Activated CD8-positive, alpha-beta T cell treated with anti-CD3 and anti-CD28 coated beads for 36 hours (primary cell): ENCODE results near the gene ABLIM1. TPM values are rescaled to one million over a fixed set of nuclear protein-coding genes. Genes with fewer than 3 reads are reported as not detected.

Experiments
- ATAC-seq: fragments of 200-7000 bp; cut with Tn5 transposase; one replicate; pipeline ENCODE4 v1.10.0; 2021; ENCODE audit warnings: mild to moderate bottlenecking, moderate library complexity
- CTCF ChIA-PET: fragments of 350-600 bp; sonication (Branson Sonifier 250); formaldehyde crosslinking; loops from one replicate; lab custom pipeline; 2021; ENCODE audit warnings: antibody characterized with exemption; lab: Charles Lee
- POLR2A ChIA-PET: fragments of 350-600 bp; sonication (Branson Sonifier 250); formaldehyde crosslinking; loops from one replicate; lab custom pipeline; 2021; ENCODE audit warnings: antibody characterized with exemption; lab: Charles Lee
- DNase-seq: peaks from one replicate; pipeline ENCODE4 v3.0.0-alpha.2; 2020
- H3K27ac Mint-ChIP-seq: one replicate; pipeline ENCODE4 v1.8.0; 2021; ENCODE audit warnings: mild to moderate bottlenecking, mixed read lengths
- H3K27me3 Mint-ChIP-seq: one replicate; pipeline ENCODE4 v1.8.0; 2021; ENCODE audit warnings: mixed read lengths
- H3K36me3 Mint-ChIP-seq: one replicate; pipeline ENCODE4 v1.8.0; 2021; ENCODE audit warnings: low read depth, mixed read lengths
- H3K4me1 Mint-ChIP-seq: one replicate; pipeline ENCODE4 v1.8.0; 2021; ENCODE audit warnings: low read depth, mixed read lengths
- H3K4me3 Mint-ChIP-seq: one replicate; pipeline ENCODE4 v1.8.0; 2021; ENCODE audit warnings: mild to moderate bottlenecking, moderate library complexity, mixed read lengths
- H3K9me3 Mint-ChIP-seq: one replicate; pipeline ENCODE4 v1.8.0; 2021; ENCODE audit warnings: mixed read lengths
- intact Hi-C: fragments of 100-400 bp; cut with micrococcal nuclease; formaldehyde crosslinking; loops from one replicate; pipeline ENCODE4 v1.10.0; 2022
- total RNA-seq, 2 experiments: library from RNA; stranded (reverse); gene quantifications; one replicate each; pipeline ENCODE4 v1.2.3, GENCODE V29; 2021
- TF ChIP-seq, protein P1 (sequence below): fragments of 200-600 bp; IDR thresholded peaks from one replicate; pipeline ENCODE4 v1.8.0; 2022; ENCODE audit warnings: antibody characterized with exemption, mild to moderate bottlenecking

The ABLIM1 gene
- total RNA-seq, 2 experiments from 2014 or later = 148 to 155 TPM

DNA sequence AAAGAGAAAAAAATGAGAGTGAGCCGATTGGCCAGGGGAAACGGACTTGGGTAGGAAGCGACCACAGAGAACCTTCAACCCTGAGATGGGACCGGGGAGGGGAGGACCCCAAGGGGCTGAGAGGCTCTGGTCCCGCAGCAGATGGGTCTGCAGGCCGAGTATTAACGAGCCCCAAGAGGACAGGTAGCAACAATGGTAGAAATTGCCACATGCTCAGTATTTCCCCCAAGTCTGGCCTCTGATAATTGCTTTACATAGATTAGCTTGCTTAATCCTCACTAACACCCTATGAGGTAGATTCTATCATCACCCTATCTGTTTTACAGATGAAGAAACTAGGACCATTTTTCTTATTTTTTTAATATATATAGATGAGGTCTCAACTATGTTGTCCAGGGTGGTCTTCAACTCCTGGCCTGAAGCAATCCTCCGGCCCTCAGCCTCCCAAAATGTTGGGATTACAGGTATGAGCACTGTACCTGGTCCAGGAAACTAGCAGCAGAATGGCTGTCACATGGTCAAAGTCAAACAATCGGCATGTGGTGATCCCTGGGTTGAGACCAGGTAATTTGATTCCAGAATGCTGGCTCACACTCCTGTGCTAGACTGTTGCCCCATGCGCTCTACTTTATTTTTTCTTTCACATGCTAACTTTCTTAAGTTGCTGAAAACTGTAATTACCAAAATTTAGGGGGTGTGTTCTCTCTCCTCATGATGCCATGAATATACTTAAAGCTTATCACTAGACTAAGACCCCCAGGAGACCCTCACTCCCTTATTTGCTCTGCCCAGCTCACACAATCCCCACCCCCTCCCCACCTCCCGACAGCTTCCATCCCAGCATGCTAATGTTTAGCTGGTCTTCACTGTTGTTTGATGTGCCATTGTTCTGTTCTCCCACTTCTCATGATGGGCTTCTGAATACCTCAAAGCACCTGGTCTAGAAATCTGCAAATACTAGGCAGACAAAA, 185.9 kb downstream of the ABLIM1 start:
- H3K9me3 Mint-ChIP-seq = no peaks in the 10 kb centered on the region
- ChIA-PET POLR2A (interaction anchor here (0.7 to 2.1 kb wide), 4 partner anchors 11 to 72 kb away, joined by 3 to 6 read pairs (median 4); no protein-coding TSS in a partner anchor), CTCF (interaction anchor here (0.6 to 6.7 kb wide), 43 partner anchors 10 to 658 kb away, joined by 3 to 133 read pairs (median 4); partner anchors contain the start of gene FHIP2A)
- H3K4me1 Mint-ChIP-seq = peaks cover 29% of the 10 kb centered on the region
- intact Hi-C loops = loop anchor here (2.0 to 10.0 kb wide), 3 partner anchors 77 to 313 kb away; no protein-coding TSS in a partner anchor
- DNase-seq (no peak), ATAC-seq (no peak)
- H3K36me3 Mint-ChIP-seq = peaks cover 9% of the 10 kb centered on the region
- peak overlapping the region; percentile 28 for H3K27ac Mint-ChIP-seq
- H3K4me3 Mint-ChIP-seq = no peak overlapping the region
- TF ChIP-seq, protein P1, sequence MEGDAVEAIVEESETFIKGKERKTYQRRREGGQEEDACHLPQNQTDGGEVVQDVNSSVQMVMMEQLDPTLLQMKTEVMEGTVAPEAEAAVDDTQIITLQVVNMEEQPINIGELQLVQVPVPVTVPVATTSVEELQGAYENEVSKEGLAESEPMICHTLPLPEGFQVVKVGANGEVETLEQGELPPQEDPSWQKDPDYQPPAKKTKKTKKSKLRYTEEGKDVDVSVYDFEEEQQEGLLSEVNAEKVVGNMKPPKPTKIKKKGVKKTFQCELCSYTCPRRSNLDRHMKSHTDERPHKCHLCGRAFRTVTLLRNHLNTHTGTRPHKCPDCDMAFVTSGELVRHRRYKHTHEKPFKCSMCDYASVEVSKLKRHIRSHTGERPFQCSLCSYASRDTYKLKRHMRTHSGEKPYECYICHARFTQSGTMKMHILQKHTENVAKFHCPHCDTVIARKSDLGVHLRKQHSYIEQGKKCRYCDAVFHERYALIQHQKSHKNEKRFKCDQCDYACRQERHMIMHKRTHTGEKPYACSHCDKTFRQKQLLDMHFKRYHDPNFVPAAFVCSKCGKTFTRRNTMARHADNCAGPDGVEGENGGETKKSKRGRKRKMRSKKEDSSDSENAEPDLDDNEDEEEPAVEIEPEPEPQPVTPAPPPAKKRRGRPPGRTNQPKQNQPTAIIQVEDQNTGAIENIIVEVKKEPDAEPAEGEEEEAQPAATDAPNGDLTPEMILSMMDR = no peak
- H3K27me3 Mint-ChIP-seq = no peaks in the 10 kb centered on the region

DNA sequence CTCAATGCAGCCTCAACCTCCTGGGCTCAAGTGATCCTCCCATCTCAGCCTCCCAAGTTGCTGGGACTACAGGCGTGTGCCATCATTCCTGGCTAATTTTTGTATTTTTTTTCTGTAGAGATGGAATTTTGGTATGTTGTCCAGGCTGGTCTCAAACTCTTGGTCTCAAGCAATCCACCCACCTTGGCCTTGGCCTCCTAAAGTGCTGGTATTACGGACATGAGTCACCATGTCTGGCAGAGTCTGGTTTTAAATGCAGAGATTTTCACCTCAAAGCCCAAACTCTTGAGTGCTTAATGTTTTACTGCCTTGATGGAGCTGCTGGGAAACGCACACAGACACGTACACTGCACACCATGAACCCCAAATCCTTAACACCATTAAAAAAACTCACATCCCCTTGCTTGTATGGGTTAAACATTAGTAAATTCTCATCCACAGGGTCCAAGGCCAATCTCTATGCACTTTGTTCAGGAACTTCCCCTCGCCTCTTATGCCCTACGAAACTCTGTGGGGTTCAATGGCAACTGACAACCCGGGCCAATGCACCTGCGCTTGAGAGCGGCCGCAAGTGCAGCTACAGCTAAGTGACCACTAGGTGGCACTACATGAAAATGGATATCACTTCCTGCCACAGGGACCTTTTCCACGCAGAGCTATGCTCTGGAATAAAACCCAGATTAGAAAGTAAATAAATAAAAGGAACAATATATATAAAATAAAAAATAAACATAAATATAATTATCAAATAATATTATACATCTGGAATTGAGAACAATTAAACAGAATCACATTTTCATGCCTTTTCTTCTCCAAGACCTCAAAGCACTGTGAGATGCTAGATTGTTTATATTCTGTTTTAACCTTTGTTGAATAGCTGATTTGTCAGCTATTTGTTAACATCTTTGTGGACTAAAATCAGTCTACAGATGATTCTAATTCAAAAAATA, 186.8 kb downstream of the ABLIM1 start:
- H3K36me3 Mint-ChIP-seq = peaks cover 7% of the 10 kb centered on the region
- POLR2A ChIA-PET = interaction anchor here (0.8 to 2.1 kb wide), 3 partner anchors 10 to 71 kb away, joined by 3 to 6 read pairs (median 3); no protein-coding TSS in a partner anchor
- peak; percentile 89 for ATAC-seq

DNA sequence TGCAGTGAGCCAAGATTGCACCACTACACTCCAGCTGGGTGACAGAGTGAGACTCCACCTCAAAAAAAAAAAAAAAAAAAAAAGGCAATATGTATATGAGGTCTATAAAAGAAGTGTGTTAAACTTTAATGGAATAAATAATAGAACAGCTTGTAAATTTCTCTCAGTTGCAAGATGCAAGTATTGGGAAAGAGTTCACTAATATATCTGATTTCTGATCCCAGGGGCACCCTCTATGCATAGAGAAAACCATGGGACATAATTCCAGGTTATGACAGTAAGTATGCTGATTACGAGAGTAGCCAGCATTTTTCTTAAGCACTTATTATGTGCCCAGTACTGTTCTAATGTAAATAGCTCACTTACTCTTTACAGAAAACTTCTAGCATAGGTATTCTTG, 187.7 kb downstream of the ABLIM1 start:
- Mint-ChIP-seq H3K4me3 (no peak overlapping the region), H3K27ac (no peak overlapping the region), H3K4me1 (peaks cover 18% of the 10 kb centered on the region), H3K36me3 (peaks cover 8% of the 10 kb centered on the region), H3K27me3 (no peaks in the 10 kb centered on the region), H3K9me3 (no peaks in the 10 kb centered on the region)
- DNase-seq = no peak
- intact Hi-C loops = loop anchor here (2.0 to 10.0 kb wide), 3 partner anchors 78 to 314 kb away; no protein-coding TSS in a partner anchor
- no peak for ATAC-seq
- TF ChIP-seq, protein P1 = no peak
- POLR2A ChIA-PET = interaction anchor here (0.6 to 1.1 kb wide), 3 partner anchors 13 to 71 kb away, joined by 3 read pairs; no protein-coding TSS in a partner anchor
- CTCF ChIA-PET = interaction anchor here (0.9 to 6.7 kb wide), 16 partner anchors 11 to 407 kb away, joined by 3 to 133 read pairs (median 12); no protein-coding TSS in a partner anchor

More for the DNA sequence above, 186.8 kb downstream of the ABLIM1 start:
- TF ChIP-seq, protein P1 = peak; percentile 97
- Mint-ChIP-seq H3K4me1 (peaks cover 23% of the 10 kb centered on the region), H3K27ac (peak overlapping the region; percentile 65), H3K9me3 (no peaks in the 10 kb centered on the region), H3K4me3 (no peak overlapping the region), H3K27me3 (no peaks in the 10 kb centered on the region)
- CTCF ChIA-PET = interaction anchor here (0.6 to 6.7 kb wide), 43 partner anchors 9 to 659 kb away, joined by 3 to 133 read pairs (median 4); partner anchors contain the start of gene FHIP2A
- intact Hi-C loops = loop anchor here (2.0 to 10.0 kb wide), 3 partner anchors 78 to 314 kb away; no protein-coding TSS in a partner anchor
- DNase-seq = peak; percentile 72

DNA sequence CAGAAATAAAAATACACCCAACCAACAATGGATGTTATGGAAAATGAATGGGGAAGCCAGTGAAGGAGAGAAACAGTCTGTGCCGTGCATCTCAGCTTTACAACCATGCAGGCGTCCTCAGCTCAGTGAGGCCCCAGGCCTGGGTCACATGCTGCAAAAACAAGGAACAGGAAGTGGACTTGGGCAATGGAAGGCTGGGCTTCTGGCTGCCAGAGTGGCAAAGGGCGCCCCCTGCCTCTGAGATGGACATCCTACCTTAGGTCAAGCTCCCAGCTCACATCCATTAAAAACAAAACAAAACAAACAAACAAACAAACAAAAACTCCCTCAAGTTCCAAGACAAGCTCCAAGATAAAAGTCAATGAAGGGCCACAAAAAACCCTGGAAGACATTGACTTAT, 199.1 kb downstream of the ABLIM1 start:
- TF ChIP-seq, protein P1 = peak; percentile 43
- intact Hi-C loops = loop anchor here (1.0 kb wide), 1 partner anchor 155 kb away; no protein-coding TSS in a partner anchor
- CTCF ChIA-PET = interaction anchor here (0.7 to 6.8 kb wide), 10 partner anchors 10 to 168 kb away, joined by 3 to 46 read pairs (median 4); no protein-coding TSS in a partner anchor
- H3K27me3 Mint-ChIP-seq = no peaks in the 10 kb centered on the region
- peaks cover 22% of the 10 kb centered on the region for H3K4me1 Mint-ChIP-seq
- DNase-seq = peak; percentile 70
- H3K9me3 Mint-ChIP-seq = no peaks in the 10 kb centered on the region
- peak overlapping the region; percentile 36 for H3K27ac Mint-ChIP-seq
- no peak overlapping the region for H3K4me3 Mint-ChIP-seq
- H3K36me3 Mint-ChIP-seq = peaks cover 33% of the 10 kb centered on the region
- ATAC-seq = peak; percentile 74
- POLR2A ChIA-PET = interaction anchor here (0.8 kb wide), 1 partner anchor 11 kb away, joined by 3 read pairs; no protein-coding TSS in a partner anchor
